NAMALWA (cell line): ENCODE data around the gene SWT1.

Experiments
- DNase-seq: peaks from one replicate; pipeline ENCODE4 v3.0.0-alpha.2; 2015; ENCODE audit warnings: low spot score

The SWT1 gene

GRCh38 chr1:185288435-185288834, 131.5 kb downstream of the SWT1 start:
- DNase-seq, result no peak

GRCh38 chr1:185289880-185290279, 132.9 kb downstream of the SWT1 start:
- no peak for DNase-seq

- no peak for DNase-seq
Observed at GRCh38 chr1:185291159-185291558, 134.2 kb downstream of the SWT1 start.

GRCh38 chr1:185291652-185292051, 134.7 kb downstream of the SWT1 start:
- DNase-seq, result no peak

GRCh38 chr1:185292237-185292636, 135.3 kb downstream of the SWT1 start:
- no peak for DNase-seq

GRCh38 chr1:185293967-185294542, 137.1 kb downstream of the SWT1 start:
- DNase-seq, result no peak

- no peak for DNase-seq
Observed at GRCh38 chr1:185295091-185295490, 138.1 kb downstream of the SWT1 start.

GRCh38 chr1:185297982-185298381, 141.0 kb downstream of the SWT1 start:
- no peak for DNase-seq

- DNase-seq, result no peak
Observed at GRCh38 chr1:185300152-185300551, 143.2 kb downstream of the SWT1 start.

GRCh38 chr1:185305419-185305818, 148.5 kb downstream of the SWT1 start:
- no peak for DNase-seq

GRCh38 chr1:185308126-185308525, 151.2 kb downstream of the SWT1 start:
- DNase-seq, result no peak

- no peak for DNase-seq
Observed at GRCh38 chr1:185309566-185309965, 152.6 kb downstream of the SWT1 start.

- DNase-seq, result no peak
Observed at GRCh38 chr1:185311589-185312225, 154.7 kb downstream of the SWT1 start.

- no peak for DNase-seq
Observed at GRCh38 chr1:185312361-185313138, 155.6 kb downstream of the SWT1 start.

GRCh38 chr1:185314411-185314810, 157.4 kb downstream of the SWT1 start:
- DNase-seq, result no peak

GRCh38 chr1:185315445-185316071, 158.6 kb downstream of the SWT1 start:
- DNase-seq, result peak; percentile 54

- DNase-seq, result peak; percentile 86
Observed at GRCh38 chr1:185316163-185317033, 159.4 kb downstream of the SWT1 start.

GRCh38 chr1:185317034-185317885, 160.3 kb downstream of the SWT1 start, which contains the start of gene IVNS1ABP:
IVNS1ABP (minus strand) TSS chr1:185317243; CDS start chr1:185309493, 7,750 bp downstream.
- peak; percentile 97 for DNase-seq

GRCh38 chr1:185317886-185318310, 160.9 kb downstream of the SWT1 start:
- peak; percentile 78 for DNase-seq

GRCh38 chr1:185318431-185319138, 161.6 kb downstream of the SWT1 start:
- DNase-seq, result no peak
